GM04504 (cell line): Measurements from ENCODE around the gene TMEM30A.

Experiments
- DNase-seq: peaks from one replicate; pipeline ENCODE4 v3.0.0-alpha.2; 2012; ENCODE audit warnings: low read depth

TMEM30A gene

DNA sequence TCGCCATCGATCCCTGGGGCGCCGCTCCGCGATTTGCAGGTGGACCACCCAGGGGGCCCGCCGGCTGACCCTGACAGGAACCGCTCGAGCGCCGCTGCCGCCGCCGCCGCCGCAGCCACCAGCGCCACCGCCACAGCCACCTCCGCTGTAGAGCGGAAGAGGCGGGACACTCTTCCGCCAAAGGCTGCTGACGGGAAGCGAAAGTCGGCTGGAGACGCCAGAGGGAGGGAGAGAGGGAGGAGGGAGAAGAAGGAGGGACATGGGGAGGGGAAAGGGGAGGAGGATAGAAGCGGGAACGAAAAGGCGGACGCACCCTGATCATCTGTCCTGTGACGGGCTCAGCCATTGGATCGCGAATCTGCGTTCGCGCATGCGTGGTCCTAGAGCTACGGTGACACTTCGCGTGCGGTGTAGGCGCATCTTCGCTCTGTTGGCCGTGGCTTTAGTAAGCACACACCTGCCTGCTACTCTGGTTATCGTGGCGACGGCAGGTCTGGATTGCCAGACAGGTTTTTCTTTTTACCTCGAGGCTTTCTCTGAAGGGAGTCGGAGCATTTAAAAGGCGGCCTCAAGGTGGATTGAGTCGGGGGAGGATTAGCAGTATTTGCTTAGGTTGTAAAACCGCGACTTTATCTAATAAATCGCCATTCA lies at the start of gene TMEM30A:
Gene TMEM30A (minus strand): TSS at position 161 of the 651 bp plus-strand sequence. CDS start 154 bp downstream, at position 7.
- DNase-seq, result peak; percentile 99

DNA sequence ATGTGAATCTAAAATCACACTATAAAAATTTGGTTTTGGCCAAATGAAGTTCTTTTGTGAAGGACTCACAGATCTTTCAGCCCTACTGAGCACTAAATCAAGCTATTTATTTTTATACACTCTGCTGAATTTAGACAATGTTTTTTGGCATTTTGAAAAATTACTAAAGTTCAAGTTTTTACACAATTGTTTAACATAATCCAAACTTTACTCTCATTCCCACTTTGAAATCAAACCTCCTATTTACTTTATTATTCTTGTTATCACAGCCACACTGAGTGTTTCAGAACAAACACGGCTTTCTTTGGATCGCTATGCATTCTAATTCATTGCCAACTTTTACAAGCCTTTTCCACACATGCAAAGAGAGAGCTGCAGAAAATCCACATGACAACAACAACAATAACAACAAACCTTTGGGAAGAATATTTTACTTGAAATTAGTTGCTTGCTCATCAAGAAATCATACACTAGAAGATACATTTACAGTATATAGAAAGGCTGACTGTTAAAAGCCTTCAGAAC lies 49.1 kb upstream of the TMEM30A start:
- no peak for DNase-seq

GRCh38 chr6:75331151-75331550 lies 46.6 kb upstream of the TMEM30A start:
- peak; percentile 76 for DNase-seq

GRCh38 chr6:75329703-75330102 lies 45.1 kb upstream of the TMEM30A start:
- no peak for DNase-seq

- DNase-seq, result no peak
Observed at GRCh38 chr6:75327807-75328206, 43.2 kb upstream of the TMEM30A start.

DNA sequence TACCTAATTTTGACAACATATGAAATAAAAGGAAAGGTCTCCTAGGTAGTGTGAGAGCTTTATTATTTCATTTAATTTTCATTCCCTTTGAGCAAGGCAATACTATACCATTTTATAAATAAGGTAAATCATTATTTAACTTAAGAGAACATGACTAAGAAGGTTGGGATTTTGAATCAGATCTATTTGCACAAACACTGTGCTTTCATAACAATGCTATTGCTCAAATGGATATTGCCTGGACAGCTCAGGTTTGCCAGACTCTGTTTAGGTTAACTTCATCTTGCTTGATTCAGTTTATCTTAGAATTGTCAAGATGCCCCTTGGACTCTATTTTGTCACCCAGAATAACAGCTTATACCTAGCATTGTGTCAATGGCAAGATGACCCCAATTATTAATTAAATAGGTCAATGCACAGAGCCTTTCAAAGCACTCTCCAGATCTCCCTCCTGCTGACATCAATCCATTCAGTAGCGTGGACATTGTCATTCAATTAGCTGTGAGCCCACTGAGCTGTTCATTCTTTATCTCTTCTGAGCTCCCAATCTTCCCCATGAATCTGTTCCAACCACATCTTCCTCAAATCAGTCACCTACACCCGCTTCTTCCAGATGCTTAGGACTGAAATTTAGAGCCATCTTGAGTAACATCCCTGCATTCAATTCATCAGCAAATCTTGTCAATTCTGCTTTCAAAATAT lies 42.1 kb upstream of the TMEM30A start:
- DNase-seq, result no peak

DNA sequence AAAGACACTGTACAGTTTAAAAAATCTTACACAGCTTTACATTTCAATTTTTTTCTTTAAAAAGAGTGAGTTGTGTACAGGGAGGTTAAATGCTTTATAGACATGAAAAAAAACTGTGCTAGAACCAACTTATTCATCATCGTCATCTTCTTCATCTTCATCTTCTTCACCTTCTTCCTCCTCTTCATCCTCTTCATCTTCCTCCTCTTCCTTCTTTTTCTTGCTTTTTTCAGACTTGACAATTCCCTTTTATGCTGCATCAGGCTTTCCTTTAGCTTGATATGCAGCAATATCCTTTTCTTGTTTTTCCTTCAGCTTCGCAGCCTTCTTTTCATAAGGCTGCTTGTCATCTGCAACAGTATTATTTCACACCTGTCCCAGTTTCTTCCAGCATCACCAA lies 34.3 kb upstream of the TMEM30A start:
- no peak for DNase-seq

DNA sequence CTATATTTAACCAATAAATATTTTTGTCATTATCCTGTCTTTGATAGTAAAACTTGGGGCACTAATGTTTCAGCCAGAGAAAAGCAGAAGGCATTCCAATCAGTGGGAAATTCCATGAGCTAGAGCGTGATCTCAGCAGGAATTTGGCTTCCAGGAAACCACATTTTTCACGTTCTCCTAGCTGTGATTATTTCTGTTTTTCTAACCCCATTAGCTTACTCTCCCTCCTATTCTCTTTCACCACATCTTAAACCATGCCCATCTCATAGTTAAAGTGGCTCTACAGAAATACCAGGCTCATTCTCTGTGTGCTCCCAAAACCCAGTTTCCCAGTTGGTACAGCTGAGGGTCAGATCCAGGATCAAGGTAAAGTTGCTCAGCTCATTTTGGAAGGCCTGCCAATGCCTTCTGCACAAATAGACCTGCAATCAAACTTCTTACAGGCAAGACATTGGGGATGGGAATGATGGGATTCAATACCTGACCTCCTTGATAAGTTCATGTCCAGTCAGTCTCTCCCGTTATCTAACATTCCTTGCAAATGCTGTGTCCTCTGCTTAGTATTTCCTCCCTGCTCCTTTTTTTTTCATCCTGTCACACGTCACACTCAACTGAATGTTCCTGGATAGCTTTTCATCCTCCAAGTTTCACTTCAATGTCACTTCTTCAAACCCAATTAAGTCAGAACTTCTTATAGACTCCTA lies 33.1 kb upstream of the TMEM30A start:
- peak; percentile 30 for DNase-seq

- DNase-seq, result no peak
Observed at GRCh38 chr6:75315978-75316377, 31.4 kb upstream of the TMEM30A start.

DNA sequence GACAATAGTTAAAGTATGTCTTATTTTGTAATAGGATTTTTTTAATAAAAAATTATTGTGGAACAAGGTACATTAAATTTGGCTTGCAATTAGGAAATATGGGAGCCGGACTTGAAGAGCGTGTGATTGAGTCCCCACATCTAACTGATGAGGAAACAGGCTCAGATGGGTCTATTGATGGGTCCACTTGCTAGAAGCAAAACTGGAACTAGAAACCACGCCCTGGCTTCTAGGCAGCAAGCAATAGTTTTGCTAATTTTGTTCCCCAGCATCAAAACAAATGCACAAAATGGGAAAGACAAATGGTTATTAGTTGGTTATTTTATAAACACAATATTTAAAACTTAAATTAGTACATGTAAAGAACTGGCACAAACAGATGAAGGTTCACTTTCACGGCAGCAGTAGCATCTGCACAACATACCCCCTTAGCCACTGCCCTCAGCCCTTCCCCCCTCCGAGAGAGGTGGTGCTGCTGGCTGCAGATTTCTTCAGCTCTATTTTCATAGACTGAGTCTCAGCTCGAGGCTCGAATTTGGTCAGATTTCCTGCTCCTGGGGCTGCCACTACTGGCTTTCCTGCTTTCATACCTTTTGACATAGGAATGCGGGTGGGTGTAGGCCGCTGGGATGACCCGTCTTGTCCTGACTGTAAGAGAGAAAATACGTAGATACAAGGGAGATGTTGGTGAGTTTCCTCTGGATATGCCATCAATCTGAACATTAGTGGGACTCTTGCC lies 23.8 kb upstream of the TMEM30A start:
- no peak for DNase-seq

DNA sequence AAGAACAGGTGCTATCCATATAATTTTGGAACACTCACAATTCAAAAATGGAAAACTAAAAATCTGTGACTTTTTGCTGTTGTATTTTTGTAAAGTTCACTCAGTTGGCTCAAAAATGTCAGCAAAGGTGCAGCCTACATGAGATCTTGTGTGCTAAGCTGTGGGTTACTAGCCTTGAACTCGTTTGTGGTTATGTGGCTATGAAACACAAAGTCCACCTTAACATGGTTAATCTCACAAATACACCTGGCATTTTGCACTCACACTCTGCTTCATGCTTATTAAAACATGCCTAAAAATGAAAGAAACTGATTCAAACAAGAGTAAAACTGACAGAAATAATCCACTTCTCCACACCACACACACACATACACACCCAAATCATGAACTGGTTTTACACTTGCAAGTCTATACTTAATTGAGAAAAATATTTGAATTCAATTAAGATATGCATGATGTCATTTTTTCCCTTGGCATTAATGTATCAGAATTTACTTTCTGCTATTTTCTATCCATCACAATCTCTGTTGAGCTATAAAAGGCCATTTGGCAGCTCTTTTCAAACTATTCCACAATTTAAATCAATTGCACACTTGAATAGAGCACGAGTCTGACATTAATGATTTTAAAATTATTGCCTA lies 22.9 kb upstream of the TMEM30A start:
- no peak for DNase-seq

- no peak for DNase-seq
Observed at GRCh38 chr6:75306064-75306463, 21.5 kb upstream of the TMEM30A start.

DNA sequence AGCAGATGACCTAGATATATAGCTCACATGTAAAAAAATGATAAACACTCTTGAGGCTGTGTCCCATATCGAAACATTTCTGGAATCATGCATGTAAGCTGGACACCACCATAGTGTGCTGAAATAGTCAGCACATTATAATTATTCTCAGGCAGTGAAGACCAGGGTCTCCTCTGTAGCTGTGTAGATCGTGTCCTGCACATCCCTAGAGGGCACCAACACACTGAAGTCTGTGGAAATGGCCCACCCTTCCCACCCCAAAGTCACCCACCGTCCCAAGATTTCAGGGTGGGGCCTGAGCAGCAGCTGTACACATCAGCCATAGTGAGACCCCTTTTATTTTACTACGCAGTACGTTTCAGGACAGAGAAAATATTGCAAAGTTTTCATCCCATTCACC lies 21.0 kb upstream of the TMEM30A start:
- DNase-seq, result no peak

GRCh38 chr6:75302280-75302679 lies 17.7 kb upstream of the TMEM30A start:
- no peak for DNase-seq

DNA sequence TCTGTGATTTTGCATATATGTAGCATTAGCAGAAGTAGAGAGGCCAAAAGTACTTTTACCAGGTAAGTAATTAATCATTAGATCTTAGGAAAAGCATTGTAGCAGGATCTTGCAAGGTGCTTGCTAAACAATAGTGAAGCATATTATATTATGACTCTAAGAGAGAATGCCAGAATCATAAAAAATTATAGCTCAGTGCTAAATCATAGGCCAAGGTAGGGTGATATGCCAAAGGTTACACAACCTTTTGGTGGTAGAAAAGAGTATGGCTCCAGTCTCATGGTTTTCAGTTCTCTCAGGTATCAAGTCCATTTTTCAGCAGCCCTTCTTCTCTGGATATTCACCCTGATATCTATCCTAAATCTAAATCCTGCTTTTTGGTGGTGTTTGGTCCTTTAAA lies 16.9 kb upstream of the TMEM30A start:
- DNase-seq, result no peak

DNA sequence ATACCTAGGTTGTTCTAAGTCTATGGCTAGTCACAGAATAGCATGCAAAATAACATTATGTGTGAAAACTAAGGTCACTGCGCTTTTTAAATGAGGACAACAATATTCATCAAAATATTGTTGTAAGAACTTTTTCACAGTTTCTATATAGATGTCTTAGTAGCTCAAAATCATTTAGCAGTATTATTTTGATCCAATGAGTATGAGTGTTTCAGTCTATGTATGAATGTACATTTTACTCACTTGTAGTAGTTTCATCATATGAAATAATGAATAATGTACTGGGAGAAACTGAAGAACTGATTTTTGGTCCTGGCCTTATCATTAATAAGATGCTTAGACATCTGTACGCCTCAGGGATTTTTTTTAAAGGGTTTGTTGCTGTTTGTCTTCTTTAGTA lies 16.5 kb upstream of the TMEM30A start:
- DNase-seq, result no peak

GRCh38 chr6:75300531-75300855 lies 15.9 kb upstream of the TMEM30A start:
- no peak for DNase-seq

DNA sequence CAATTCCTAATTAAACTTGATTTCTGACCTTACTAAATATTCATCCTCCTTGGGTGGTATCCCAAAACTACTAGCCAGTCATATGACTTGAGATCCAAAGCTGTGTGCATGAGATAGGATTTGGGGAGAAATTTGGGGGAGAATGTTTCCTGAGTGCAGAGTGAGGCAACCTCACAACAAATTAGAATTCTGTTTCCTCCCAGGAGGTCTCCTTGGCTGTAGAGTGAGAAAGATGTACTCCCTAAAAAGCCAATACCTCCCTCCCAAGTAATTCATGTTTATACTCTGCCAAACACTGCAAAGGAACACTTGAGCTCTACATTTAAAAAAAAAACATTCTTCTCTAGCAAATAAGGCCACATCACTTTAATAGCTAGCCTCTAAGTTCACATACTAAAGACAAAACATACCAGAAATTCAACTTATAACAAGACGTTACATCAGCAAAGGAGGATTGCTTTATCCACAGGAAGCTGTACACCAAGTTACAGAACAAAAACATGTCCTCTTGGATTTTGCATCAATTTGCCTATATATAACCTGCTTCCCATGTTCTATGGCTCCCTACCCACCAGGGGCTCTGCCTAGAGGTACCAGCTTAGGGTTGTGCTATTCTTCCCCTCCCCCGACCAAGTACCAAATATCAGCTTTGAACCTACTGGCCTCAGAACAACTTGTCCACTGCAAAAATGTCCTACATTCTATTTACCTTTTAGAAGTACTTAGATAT lies 15.4 kb upstream of the TMEM30A start:
- DNase-seq, result no peak

- DNase-seq, result peak; percentile 33
Observed at GRCh38 chr6:75296811-75297779, 12.5 kb upstream of the TMEM30A start.

DNA sequence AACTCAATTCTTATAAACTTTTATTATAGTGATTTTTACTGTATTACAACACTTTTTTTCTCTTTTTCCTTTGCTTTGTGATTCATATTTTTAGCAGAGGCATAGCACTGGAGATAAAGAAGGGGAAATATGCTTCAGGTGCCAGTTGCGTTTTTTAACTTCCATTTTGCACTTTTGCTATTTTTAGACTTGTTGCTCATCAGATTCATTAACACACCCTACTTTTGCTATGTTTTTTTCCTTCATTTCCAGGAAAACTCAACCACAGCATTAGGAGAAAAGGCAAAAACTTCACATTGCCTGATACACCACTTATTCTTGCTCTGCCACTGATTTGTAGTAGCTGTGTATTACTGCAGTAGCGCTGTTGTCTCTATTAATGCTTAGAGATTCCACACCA lies 8.0 kb upstream of the TMEM30A start:
- no peak for DNase-seq
